HEK293 (cell line): ENCODE measurements around the gene LDB2.

Experiments used
- CTCF ChIA-PET: fragments of 350-600 bp; formaldehyde crosslinking; extraction: SDS; loops from one replicate; lab custom pipeline; 2021; ENCODE audit warnings: antibody characterized with exemption; lab: Yijun Ruan, JAX
- POLR2A ChIA-PET: fragments of 300-600 bp; formaldehyde crosslinking; extraction: SDS; loops from one replicate; lab custom pipeline; 2020; ENCODE audit warnings: antibody characterized with exemption, inconsistent platforms; lab: Yijun Ruan, JAX
- H3K27ac ChIP-seq: fragments of 200-500 bp; sonication (Bioruptor generic); 2 replicates; pipeline ENCODE4 v1.5.1; 2014; ENCODE audit warnings: low read depth, low read length, control low read depth, inconsistent platforms; ENCODE audit errors: extremely low read depth
- H3K36me3 ChIP-seq, 2 experiments: fragments of 200-500 bp in 1 of 2; sonication (Bioruptor generic) in 1 of 2; 1 replicate in 1 of 2; 2 replicates in 1 of 2; pipeline ENCODE4 v1.5.1; 2014 to 2017; ENCODE audit warnings: inconsistent platforms in 2 of 2, low read length in 2 of 2; ENCODE audit not compliant: control insufficient read depth in 2 of 2, insufficient read depth in 1 of 2
- H3K4me1 ChIP-seq: fragments of 200-500 bp; sonication (Bioruptor generic); 2 replicates; pipeline ENCODE4 v1.5.1; 2014; ENCODE audit warnings: mild to moderate bottlenecking, low read length, inconsistent platforms; ENCODE audit not compliant: control insufficient read depth, insufficient read depth
- H3K4me3 ChIP-seq: 2 replicates; pipeline ENCODE4 v1.5.1; 2011; ENCODE audit warnings: low read depth, mild to moderate bottlenecking, control low read depth, low read length, moderate library complexity
- H3K9me3 ChIP-seq: fragments of 200-500 bp; sonication (Bioruptor generic); 2 replicates; pipeline ENCODE4 v1.5.1; 2014; ENCODE audit warnings: low read depth, low read length, inconsistent platforms; ENCODE audit not compliant: control insufficient read depth, insufficient read depth
- GLI4 ChIP-seq: fragments of 450-650 bp; formaldehyde crosslinking; IDR thresholded peaks from 2 replicates; pipeline ENCODE4 v1.5.1; 2016; ENCODE audit warnings: missing biosample characterization, missing genetic modification characterization
- GLIS1 ChIP-seq: fragments of 450-650 bp; formaldehyde crosslinking; IDR thresholded peaks from 2 replicates; pipeline ENCODE4 v1.5.1; 2016; ENCODE audit warnings: missing biosample characterization, missing genetic modification characterization
- SCRT1 ChIP-seq: fragments of 450-650 bp; formaldehyde crosslinking; IDR thresholded peaks from 2 replicates; pipeline ENCODE4 v1.5.1; 2016; ENCODE audit warnings: missing biosample characterization, missing genetic modification characterization, borderline replicate concordance
- ZBTB1 ChIP-seq: fragments of 450-650 bp; formaldehyde crosslinking; IDR thresholded peaks from 2 replicates; pipeline ENCODE4 v1.5.1; 2016; ENCODE audit warnings: missing biosample characterization, missing genetic modification characterization
- ZBTB44 ChIP-seq: fragments of 450-650 bp; IDR thresholded peaks from 2 replicates; pipeline ENCODE4 v1.5.1; 2018; ENCODE audit warnings: missing biosample characterization, mild to moderate bottlenecking, missing genetic modification characterization
- ZNF10 ChIP-seq: fragments of 450-650 bp; formaldehyde crosslinking; IDR thresholded peaks from 2 replicates; pipeline ENCODE4 v1.5.1; 2017; ENCODE audit warnings: missing biosample characterization, missing genetic modification characterization
- ZNF114 ChIP-seq: fragments of 450-650 bp; formaldehyde crosslinking; IDR thresholded peaks from 2 replicates; pipeline ENCODE4 v1.5.0; 2017; ENCODE audit warnings: missing biosample characterization, missing genetic modification characterization
- ZNF16 ChIP-seq: fragments of 450-650 bp; formaldehyde crosslinking; IDR thresholded peaks from 2 replicates; pipeline ENCODE4 v1.5.1; 2016; ENCODE audit warnings: low read depth, missing biosample characterization, missing genetic modification characterization
- ZNF184 ChIP-seq: fragments of 450-650 bp; IDR thresholded peaks from 2 replicates; pipeline ENCODE4 v1.5.1; 2018; ENCODE audit warnings: missing biosample characterization, mild to moderate bottlenecking, missing genetic modification characterization
- ZNF23 ChIP-seq: fragments of 450-650 bp; formaldehyde crosslinking; IDR thresholded peaks from 2 replicates; pipeline ENCODE4 v1.5.1; 2016; ENCODE audit warnings: missing biosample characterization, missing genetic modification characterization, borderline replicate concordance
- ZNF302 ChIP-seq: fragments of 450-650 bp; formaldehyde crosslinking; IDR thresholded peaks from 2 replicates; pipeline ENCODE4 v1.5.1; 2016; ENCODE audit warnings: missing biosample characterization, missing genetic modification characterization, low read depth
- ZNF544 ChIP-seq: fragments of 450-650 bp; formaldehyde crosslinking; IDR thresholded peaks from 2 replicates; pipeline ENCODE4 v1.5.0; 2017; ENCODE audit warnings: missing biosample characterization, missing genetic modification characterization
- ZNF558 ChIP-seq: fragments of 450-650 bp; formaldehyde crosslinking; IDR thresholded peaks from 2 replicates; pipeline ENCODE4 v1.5.1; 2016; ENCODE audit warnings: missing biosample characterization, missing genetic modification characterization
- ZNF623 ChIP-seq: fragments of 450-650 bp; formaldehyde crosslinking; IDR thresholded peaks from 2 replicates; pipeline ENCODE4 v1.5.1; 2016; ENCODE audit warnings: missing biosample characterization, missing genetic modification characterization
- ZNF624 ChIP-seq: fragments of 450-650 bp; formaldehyde crosslinking; IDR thresholded peaks from 2 replicates; pipeline ENCODE4 v1.5.1; 2017; ENCODE audit warnings: missing biosample characterization, missing genetic modification characterization
- ZNF707 ChIP-seq: fragments of 450-650 bp; formaldehyde crosslinking; IDR thresholded peaks from 2 replicates; pipeline ENCODE4 v1.5.1; 2016; ENCODE audit warnings: missing biosample characterization, missing genetic modification characterization
- ZNF76 ChIP-seq: fragments of 450-650 bp; formaldehyde crosslinking; IDR thresholded peaks from 2 replicates; pipeline ENCODE4; 2016; ENCODE audit warnings: low read depth, missing biosample characterization, missing genetic modification characterization, borderline replicate concordance
- ZNF830 ChIP-seq: fragments of 450-650 bp; IDR thresholded peaks from 2 replicates; pipeline ENCODE4 v1.5.0; 2018; ENCODE audit warnings: missing biosample characterization, missing genetic modification characterization, low read depth, mild to moderate bottlenecking, moderate library complexity
- ZNF843 ChIP-seq: fragments of 450-650 bp; formaldehyde crosslinking; IDR thresholded peaks from 2 replicates; pipeline ENCODE4 v1.5.1; 2016; ENCODE audit warnings: missing biosample characterization, missing genetic modification characterization
- TF ChIP-seq, protein P1 (sequence below): fragments of 450-650 bp; formaldehyde crosslinking; IDR thresholded peaks from 2 replicates; pipeline ENCODE4 v1.5.1; 2016; ENCODE audit warnings: missing biosample characterization, missing genetic modification characterization
- TF ChIP-seq, protein P2 (sequence below): fragments of 450-650 bp; formaldehyde crosslinking; IDR thresholded peaks from 2 replicates; pipeline ENCODE4 v1.5.1; 2016; ENCODE audit warnings: missing biosample characterization, missing genetic modification characterization

The LDB2 gene

GRCh38 chr4:16830081-16830480 lies 68.4 kb downstream of the LDB2 start (continued):
- TF ChIP-seq, protein P1, sequence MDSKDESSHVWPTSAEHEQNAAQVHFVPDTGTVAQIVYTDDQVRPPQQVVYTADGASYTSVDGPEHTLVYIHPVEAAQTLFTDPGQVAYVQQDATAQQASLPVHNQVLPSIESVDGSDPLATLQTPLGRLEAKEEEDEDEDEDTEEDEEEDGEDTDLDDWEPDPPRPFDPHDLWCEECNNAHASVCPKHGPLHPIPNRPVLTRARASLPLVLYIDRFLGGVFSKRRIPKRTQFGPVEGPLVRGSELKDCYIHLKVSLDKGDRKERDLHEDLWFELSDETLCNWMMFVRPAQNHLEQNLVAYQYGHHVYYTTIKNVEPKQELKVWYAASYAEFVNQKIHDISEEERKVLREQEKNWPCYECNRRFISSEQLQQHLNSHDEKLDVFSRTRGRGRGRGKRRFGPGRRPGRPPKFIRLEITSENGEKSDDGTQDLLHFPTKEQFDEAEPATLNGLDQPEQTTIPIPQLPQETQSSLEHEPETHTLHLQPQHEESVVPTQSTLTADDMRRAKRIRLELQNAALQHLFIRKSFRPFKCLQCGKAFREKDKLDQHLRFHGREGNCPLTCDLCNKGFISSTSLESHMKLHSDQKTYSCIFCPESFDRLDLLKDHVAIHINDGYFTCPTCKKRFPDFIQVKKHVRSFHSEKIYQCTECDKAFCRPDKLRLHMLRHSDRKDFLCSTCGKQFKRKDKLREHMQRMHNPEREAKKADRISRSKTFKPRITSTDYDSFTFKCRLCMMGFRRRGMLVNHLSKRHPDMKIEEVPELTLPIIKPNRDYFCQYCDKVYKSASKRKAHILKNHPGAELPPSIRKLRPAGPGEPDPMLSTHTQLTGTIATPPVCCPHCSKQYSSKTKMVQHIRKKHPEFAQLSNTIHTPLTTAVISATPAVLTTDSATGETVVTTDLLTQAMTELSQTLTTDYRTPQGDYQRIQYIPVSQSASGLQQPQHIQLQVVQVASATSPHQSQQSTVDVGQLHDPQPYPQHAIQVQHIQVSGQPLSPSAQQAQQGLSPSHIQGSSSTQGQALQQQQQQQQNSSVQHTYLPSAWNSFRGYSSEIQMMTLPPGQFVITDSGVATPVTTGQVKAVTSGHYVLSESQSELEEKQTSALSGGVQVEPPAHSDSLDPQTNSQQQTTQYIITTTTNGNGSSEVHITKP (tag by site-specific recombination): no peak
- no peak for TF ChIP-seq ZNF114 (tag by site-specific recombination)
- no peak for TF ChIP-seq ZNF707

DNA sequence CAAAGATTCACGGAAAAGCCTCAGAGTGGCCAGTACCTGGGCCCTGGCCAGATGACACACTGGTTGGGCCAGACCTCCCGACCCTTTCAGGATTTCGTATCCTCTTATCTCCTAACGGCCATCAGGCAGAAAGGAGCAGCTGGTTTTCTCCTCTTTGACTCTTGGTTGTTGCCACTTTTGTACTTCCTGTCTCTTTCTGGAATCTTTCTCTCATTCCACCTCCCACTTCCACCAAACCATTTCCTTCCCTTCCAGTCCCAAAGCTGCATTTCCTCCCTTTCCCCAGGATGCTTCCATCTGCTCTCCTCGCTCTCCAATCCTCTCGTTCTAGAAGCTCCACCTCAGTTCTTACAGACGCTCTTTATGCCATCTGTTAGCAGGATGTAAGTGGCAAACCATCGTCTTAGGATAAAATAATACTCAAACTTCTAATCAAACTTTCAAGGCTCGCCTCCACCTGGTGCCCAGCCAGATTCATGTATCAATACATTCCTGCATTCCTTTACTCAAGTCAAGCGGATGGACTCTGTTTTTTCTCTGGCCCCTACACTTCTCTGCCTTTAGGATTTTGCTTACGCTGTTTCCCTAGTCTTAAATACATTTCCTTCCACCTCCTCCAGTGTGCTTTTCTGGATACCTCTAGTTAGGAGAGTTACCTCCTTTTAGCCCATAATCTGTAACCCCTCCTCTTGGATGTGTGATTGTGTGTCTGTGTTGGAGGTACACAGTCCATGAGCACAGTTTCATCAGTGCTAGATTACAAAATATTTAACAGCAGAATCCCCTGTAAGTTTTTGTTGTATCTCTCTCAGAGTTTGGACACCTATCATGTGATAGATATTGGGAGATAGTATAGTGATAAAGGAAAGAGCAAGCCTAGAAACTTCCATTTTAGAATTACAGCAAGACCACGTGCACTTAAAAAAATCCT lies 70.4 kb downstream of the LDB2 start:
- ChIA-PET CTCF (no interaction called here), POLR2A (no interaction called here)
- TF ChIP-seq ZNF843 (no peak), ZBTB44 (tag by site-specific recombination) (no peak), ZNF10 (tag by site-specific recombination) (no peak), ZNF830 (no peak), ZNF16 (no peak), ZNF302 (tag by site-specific recombination) (no peak), ZNF544 (tag by site-specific recombination) (no peak), ZNF23 (no peak), ZNF624 (tag by site-specific recombination) (no peak), ZNF558 (tag by site-specific recombination) (no peak), ZBTB1 (tag by site-specific recombination) (no peak), ZNF76 (tag by site-specific recombination) (no peak), ZNF623 (no peak), SCRT1 (tag by site-specific recombination) (no peak), GLIS1 (no peak), ZNF184 (tag by site-specific recombination) (no peak), GLI4 (tag by site-specific recombination) (no peak)
- TF ChIP-seq, protein P2, sequence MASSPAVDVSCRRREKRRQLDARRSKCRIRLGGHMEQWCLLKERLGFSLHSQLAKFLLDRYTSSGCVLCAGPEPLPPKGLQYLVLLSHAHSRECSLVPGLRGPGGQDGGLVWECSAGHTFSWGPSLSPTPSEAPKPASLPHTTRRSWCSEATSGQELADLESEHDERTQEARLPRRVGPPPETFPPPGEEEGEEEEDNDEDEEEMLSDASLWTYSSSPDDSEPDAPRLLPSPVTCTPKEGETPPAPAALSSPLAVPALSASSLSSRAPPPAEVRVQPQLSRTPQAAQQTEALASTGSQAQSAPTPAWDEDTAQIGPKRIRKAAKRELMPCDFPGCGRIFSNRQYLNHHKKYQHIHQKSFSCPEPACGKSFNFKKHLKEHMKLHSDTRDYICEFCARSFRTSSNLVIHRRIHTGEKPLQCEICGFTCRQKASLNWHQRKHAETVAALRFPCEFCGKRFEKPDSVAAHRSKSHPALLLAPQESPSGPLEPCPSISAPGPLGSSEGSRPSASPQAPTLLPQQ (tag by site-specific recombination): no peak
- TF ChIP-seq, protein P1 (tag by site-specific recombination): no peak
- Histone ChIP-seq H3K36me3 (no peaks in the 10 kb centered on the region), H3K9me3 (no peaks in the 10 kb centered on the region), H3K4me1 (no peaks in the 10 kb centered on the region), H3K4me3 (no peak overlapping the region), H3K27ac (no peak overlapping the region)
